ENCODE results near the gene MAP4K2. TPM values are rescaled to one million over a fixed set of nuclear protein-coding genes. Genes with fewer than 3 reads are reported as not detected.

The MAP4K2 gene
- total and polyA plus RNA-seq, 2 of the 8 experiments (the other 6 are each of a cell fraction or from before 2014, with no cell fraction given) = 20.1 to 20.7 TPM

DNA sequence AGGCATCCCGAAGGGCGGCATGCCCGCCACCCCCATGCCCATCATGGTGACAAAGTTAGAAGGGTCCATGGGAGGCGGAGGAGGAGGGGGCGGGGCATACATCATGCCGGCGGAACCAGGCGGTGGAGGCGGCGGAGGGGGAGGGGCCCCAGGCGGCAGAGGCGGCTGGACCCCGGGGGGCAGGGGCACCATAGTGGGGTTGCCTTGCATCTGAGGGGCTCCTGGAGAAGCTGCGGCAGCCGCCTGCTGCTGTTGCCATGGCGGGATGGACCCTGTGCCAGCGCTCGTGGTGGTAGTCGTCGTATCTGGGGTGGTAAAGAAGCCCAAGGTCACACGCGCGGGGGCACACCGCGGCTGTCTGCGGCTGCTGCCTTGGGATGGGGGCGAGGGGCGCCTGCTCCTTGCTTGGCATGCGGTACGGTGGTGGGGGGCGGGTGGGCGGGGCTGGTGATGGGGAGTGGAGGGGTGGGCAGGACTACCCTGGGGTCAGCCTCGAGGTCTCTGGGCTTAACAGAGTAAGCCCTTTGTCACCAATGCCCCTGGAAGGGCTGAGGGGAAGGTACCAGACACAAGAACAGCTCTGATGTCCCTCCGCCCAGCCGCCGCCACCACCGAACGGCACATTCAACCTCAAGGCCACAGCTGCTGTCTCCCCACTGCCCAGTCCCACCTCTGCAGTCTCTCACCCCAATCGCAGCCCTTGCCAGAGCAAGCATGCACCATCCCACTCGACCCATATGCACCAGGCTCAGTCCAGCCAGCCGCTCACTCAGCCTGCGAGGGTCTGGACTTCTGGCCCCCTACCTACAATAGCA lies 37.0 kb downstream of the MAP4K2 start:
- Histone ChIP-seq H3K9ac (replicated peaks in 1 of 4; ENCODE audit: extremely low read depth in 1 of 4, low read depth in 3 of 4, low read length in 3 of 4) (no peak overlapping the region), H2BK12ac (ENCODE audit: low read depth, low read length) (no peak overlapping the region; the same call in 1 of the 2 replicates), H3K27ac (ENCODE audit: low read depth, low read length) (no peak overlapping the region; the same call in 1 of the 2 replicates), H2BK120ac (replicated peaks; ENCODE audit: low read depth, low read length) (no peak overlapping the region), H3K79me2 (ENCODE audit: control insufficient read depth in 1 of 2, insufficient read depth in 2 of 2, low read length in 2 of 2) (peaks cover 0 to 22% of the 10 kb centered on the region in 2 experiments; a peak in 1 of 4 replicates), H3K27me3 (replicated peaks in 1 of 4; ENCODE audit: control insufficient read depth in 3 of 4, extremely low read depth in 1 of 4, insufficient read depth in 3 of 4, low read length in 3 of 4) (no peaks in the 10 kb centered on the region; a peak in 1 of 7 replicates), H3K4me3 (ENCODE audit: extremely low read depth in 1 of 4, insufficient read depth in 2 of 4, low read depth in 3 of 4, low read length in 4 of 4) (no peak overlapping the region), H2BK20ac (ENCODE audit: low read length) (no peak overlapping the region), H3K9me3 (ENCODE audit: insufficient read depth in 2 of 2, low read depth in 1 of 2, low read length in 1 of 2) (no peaks in the 10 kb centered on the region), H2AK5ac (ENCODE audit: low read depth, low read length) (no peak overlapping the region), H3K23me2 (ENCODE audit: low read depth, low read length) (no peaks in the 10 kb centered on the region), H4K5ac (ENCODE audit: insufficient read length, low read depth, low read length) (no peak overlapping the region), H3K36me3 (ENCODE audit: control insufficient read depth in 2 of 4, insufficient read depth in 4 of 4, low read length in 3 of 4) (peaks cover 49 to 75% (median 64%) of the 10 kb centered on the region in 4 experiments), H3K23ac (ENCODE audit: insufficient read length) (no peak overlapping the region), H2BK15ac (ENCODE audit: low read length) (0 out of 2 replicates have a peak overlapping the region, but pooled peaks have one; percentile 53), H3K18ac (ENCODE audit: extremely low read depth, low read length) (no peak overlapping the region), H2BK5ac (ENCODE audit: low read depth, low read length) (no peak overlapping the region), H3K4ac (replicated peaks; ENCODE audit: insufficient read length, low read depth, low read length) (no peak overlapping the region), H3K56ac (replicated peaks; ENCODE audit: insufficient read length, low read depth, low read length) (no peak overlapping the region), H3K79me1 (ENCODE audit: low read depth, low read length) (peaks cover 3% of the 10 kb centered on the region), H4K91ac (replicated peaks; ENCODE audit: insufficient read length, low read length) (no peak overlapping the region), H2AFZ (ENCODE audit: low read length) (no peak overlapping the region), H4K20me1 (replicated peaks in 1 of 2; ENCODE audit: control insufficient read depth in 1 of 2, insufficient read depth in 2 of 2, low read length in 2 of 2) (peaks cover 21 to 33% of the 10 kb centered on the region in 2 experiments), H3K4me2 (ENCODE audit: insufficient read depth in 1 of 2, low read depth in 2 of 2, low read length in 2 of 2) (peak overlapping the region in 1 of 2 experiments; percentile 70; a peak in 1 of 4 replicates), H3K14ac (ENCODE audit: insufficient read length) (no peak overlapping the region), H3K4me1 (replicated peaks in 1 of 4; ENCODE audit: control insufficient read depth in 3 of 4, insufficient read depth in 4 of 4, low read length in 3 of 4) (peaks cover 21 to 52% (median 44%) of the 10 kb centered on the region in 4 experiments), H4K8ac (ENCODE audit: extremely low read depth, insufficient read depth, low read length) (peak overlapping the region; percentile 89)
- no peak for FAIRE-seq
- POLR2A ChIA-PET (ENCODE audit: partially characterized antibody) = interaction anchor here (0.9 to 42.9 kb wide), 3 partner anchors 0 to 20 kb away, joined by 3 to 1087 read pairs (median 1087); partner anchors contain the start of genes PYGM, RASGRP2 and SF1
- CTCF ChIA-PET (ENCODE audit: partially characterized antibody) = interaction anchor here (0.6 to 23.6 kb wide), 6 partner anchors 8 to 378 kb away, joined by 3 to 376 read pairs (median 6); partner anchors contain the start of genes RASGRP2 and SF1
- WGBS, 2 experiments (ENCODE audit: extremely low coverage in 1 of 2, insufficient coverage in 1 of 2, insufficient read length in 1 of 2, insufficient replicate concordance in 2 of 2, low coverage in 1 of 2, low lambda C conversion rate in 2 of 2, missing lambda C conversion rate in 1 of 2) = 91% methylated on average over 28 of the region's 42 CpGs; no CpG with 5 or more reads in 1 of the 2 experiments
- TF ChIP-seq POLR2AphosphoS5 (IDR thresholded peaks at IDR 0.05; ENCODE audit: low read depth, low read length) = peak; percentile 51
- no peak for TF ChIP-seq PHF8 (conservative IDR thresholded peaks at IDR 0.05; ENCODE audit: low read depth, low read length)
- DNase-seq (ENCODE audit: low read depth in 1 of 2, low spot score in 2 of 2) = no peak

Measured in H1 (cell line).